ENCODE results near the gene KRT14.
A peak's percentile ranks its signal among the peaks of the same experiment; 100 is the strongest.

Gene KRT14

GRCh38 chr17:41556931-41557330 is 29.8 kb downstream of the KRT14 start:
- no peak overlapping the region for H3K27ac ChIP-seq
- no peak for TF ChIP-seq CTCF (conservative IDR thresholded peaks at IDR 0.05)

- H3K27ac ChIP-seq, result no peak overlapping the region
- TF ChIP-seq CTCF (conservative IDR thresholded peaks at IDR 0.05), result no peak
These were observed 30.4 kb downstream of the KRT14 start for GRCh38 chr17:41556306-41556705.

- no peak for TF ChIP-seq CTCF (conservative IDR thresholded peaks at IDR 0.05)
- 0 out of 2 replicates have a peak overlapping the region, but pooled peaks have one; percentile 1 for H3K27ac ChIP-seq
These were observed 31.4 kb downstream of the KRT14 start for GRCh38 chr17:41555105-41555887.

- no peak for TF ChIP-seq CTCF (conservative IDR thresholded peaks at IDR 0.05)
- no peak overlapping the region for H3K27ac ChIP-seq
These were observed 32.6 kb downstream of the KRT14 start for GRCh38 chr17:41553987-41554680.

- H3K27ac ChIP-seq, result no peak overlapping the region
- no peak for TF ChIP-seq CTCF (conservative IDR thresholded peaks at IDR 0.05)
These were observed 33.5 kb downstream of the KRT14 start for GRCh38 chr17:41553176-41553575.

- TF ChIP-seq CTCF (conservative IDR thresholded peaks at IDR 0.05), result no peak
- H3K27ac ChIP-seq, result no peak overlapping the region
These were observed 34.2 kb downstream of the KRT14 start for GRCh38 chr17:41552455-41552854.

GRCh38 chr17:41551365-41551764 is 35.3 kb downstream of the KRT14 start:
- TF ChIP-seq CTCF (conservative IDR thresholded peaks at IDR 0.05), result no peak
- no peak overlapping the region; the same call in 1 of the 2 replicates for H3K27ac ChIP-seq

Measured in VCaP (cell line).